Measurements from ENCODE around the gene GPR156.

Gene GPR156

DNA sequence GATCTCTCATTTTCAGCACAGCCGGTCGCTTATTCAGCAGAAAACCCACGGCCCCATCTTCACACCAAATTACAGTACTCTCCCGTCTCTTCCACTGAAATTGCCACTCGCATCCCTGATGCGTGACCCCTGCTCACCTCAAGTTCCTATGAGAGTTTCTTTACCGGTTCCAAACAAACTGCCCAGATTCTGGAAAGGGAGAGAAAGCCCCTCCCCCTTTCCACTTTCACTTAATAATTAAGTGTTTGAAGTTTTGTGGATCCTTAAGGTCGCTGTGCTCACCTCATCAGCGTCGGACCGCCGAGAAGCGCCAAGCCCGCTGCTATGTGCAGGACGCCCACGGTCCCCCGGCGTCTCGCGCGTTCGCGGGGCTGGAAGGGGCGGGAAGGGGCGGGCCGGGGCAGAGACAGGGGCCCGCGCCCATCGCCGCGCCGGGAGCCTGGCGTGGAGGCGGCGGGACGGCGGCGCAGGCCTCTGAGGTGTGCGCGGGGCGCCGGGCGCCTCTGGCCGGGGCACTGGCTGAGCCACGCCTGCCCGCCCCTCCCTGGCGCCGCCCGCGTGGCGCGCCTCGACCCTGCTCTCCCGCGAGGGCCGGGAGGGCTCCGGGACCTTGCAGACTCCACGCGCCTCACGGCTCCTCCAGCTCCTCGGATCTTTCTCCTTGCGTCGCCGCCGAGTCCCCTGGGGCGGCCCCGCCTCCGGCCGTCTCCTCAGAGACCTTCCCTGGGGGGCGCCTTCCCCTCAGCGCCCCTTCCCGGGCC lies at the start of gene GPR156:
Gene GPR156, minus strand, starts transcription at position 476 of the 761 bp plus-strand sequence. CDS start 41,124 bp downstream, outside the sequence.
- no peak for DNase-seq (ENCODE audit: low read depth)

DNA sequence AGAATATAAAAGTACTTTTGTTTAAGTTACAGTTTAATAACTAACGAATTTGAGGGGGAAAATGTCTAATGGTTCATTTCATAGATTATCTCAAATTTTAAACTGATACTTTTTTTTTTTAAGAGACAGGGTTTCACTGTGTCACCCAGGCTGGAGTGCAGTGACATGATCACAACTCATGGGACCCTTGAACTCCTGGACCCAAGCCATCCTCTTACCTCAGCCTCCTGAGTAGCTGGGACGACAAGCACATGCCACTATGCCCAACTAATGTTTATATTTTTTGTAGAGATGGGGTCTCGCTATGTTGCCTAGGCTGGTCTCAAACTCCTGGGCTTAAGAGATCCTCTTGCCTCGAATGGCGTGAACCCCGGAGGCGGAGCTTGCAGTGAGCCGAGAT lies 47.6 kb upstream of the GPR156 start:
- DNase-seq (ENCODE audit: low read depth), result no peak

- DNase-seq (ENCODE audit: low read depth), result peak; percentile 31
Measured at GRCh38 chr3:120331076-120331475, 46.1 kb upstream of the GPR156 start.

DNA sequence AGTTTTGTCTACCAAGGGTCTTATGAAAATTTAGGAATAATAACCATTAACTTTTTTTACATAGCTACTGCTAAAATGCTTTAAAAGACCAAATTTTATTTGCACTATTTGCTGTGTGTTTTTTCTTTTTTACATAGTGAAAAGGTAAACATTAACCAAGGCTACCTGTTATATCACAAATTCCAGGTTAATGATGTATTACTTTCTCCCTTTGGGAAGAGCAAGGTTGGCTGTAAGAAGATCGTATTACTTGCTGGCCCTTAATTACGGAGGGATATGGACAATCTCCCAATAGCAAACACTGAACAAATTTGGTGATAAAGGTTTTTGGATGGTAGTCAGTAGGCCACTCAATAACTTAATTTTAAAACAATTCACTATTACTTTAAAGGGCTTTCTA lies 41.8 kb upstream of the GPR156 start:
- no peak for DNase-seq (ENCODE audit: low read depth)

- DNase-seq (ENCODE audit: low read depth), result peak; percentile 41
Measured at GRCh38 chr3:120324190-120324589, 39.2 kb upstream of the GPR156 start.

GRCh38 chr3:120323761-120324160 lies 38.7 kb upstream of the GPR156 start:
- peak; percentile 26 for DNase-seq (ENCODE audit: low read depth)

GRCh38 chr3:120311863-120312794 lies 27.1 kb upstream of the GPR156 start:
- DNase-seq (ENCODE audit: low read depth), result no peak

- no peak for DNase-seq (ENCODE audit: low read depth)
Measured at GRCh38 chr3:120306519-120307455, 21.8 kb upstream of the GPR156 start.

- no peak for DNase-seq (ENCODE audit: low read depth)
Measured at GRCh38 chr3:120304616-120305015, 19.6 kb upstream of the GPR156 start.

GRCh38 chr3:120302361-120302760 lies 17.3 kb upstream of the GPR156 start:
- DNase-seq (ENCODE audit: low read depth), result no peak

- DNase-seq (ENCODE audit: low read depth), result no peak
Measured at GRCh38 chr3:120300971-120301370, 15.9 kb upstream of the GPR156 start.

GRCh38 chr3:120299403-120299802 lies 14.4 kb upstream of the GPR156 start:
- no peak for DNase-seq (ENCODE audit: low read depth)

DNA sequence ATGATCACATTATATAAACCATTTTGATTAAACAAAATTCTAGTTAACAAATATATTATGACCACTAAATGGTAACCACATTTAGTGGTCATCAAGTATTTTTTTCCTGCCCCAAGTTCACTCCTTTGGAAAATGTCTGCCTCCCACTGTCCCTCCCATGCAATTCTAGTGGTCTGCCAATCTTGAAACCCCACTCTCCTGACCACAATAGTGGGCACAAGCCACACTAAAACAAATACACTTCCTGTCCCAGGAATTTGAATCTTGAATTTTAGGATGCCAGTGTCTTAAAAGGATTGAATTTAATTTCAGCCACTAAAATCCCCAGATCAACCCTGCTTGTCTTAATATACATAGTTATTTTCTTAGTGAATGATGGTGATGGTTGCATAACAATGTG lies 14.0 kb upstream of the GPR156 start:
- no peak for DNase-seq (ENCODE audit: low read depth)

DNA sequence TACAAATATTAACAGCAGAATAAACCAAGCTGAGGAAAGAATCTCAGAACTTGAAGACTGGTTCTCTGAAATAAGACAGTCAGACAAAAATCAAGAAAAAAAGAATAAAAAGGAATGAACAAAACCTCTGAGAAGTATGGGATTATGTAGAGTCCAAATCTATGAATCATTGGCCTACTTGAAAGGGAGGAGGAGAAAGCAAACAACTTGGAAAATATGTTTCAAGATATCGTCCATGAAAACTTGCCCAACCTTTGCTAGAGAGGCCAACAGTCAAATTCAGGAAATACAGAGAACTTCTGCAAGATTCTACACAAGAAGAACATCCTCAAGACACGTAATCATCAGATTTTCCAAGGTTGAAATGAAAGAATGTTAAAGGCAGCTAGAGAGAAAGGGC lies 6.5 kb upstream of the GPR156 start:
- DNase-seq (ENCODE audit: low read depth), result peak; percentile 67

- no peak for DNase-seq (ENCODE audit: low read depth)
Measured at GRCh38 chr3:120289636-120290035, 4.6 kb upstream of the GPR156 start.

DNA sequence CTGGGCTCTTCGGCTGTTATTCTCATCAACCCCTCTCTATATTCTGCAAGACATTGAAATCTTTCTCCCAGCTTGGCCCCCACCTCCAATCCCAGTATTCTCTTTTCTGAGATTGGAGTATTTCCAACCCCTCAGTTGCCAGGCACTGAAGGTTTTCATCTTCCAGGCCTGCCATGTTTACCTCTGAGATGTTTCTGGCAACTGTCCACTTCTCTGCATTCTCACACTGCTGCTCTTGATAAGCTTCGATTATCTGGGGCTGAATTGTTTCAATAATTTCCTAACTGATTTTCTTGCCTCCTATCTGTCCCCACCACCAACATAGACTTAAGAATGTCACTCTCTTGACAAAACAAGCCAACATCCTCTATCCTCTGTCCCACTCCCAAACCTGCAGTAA lies 1.4 kb upstream of the GPR156 start:
- DNase-seq (ENCODE audit: low read depth), result no peak

- no peak for DNase-seq (ENCODE audit: low read depth)
Measured at GRCh38 chr3:120285508-120285841, 453 bp upstream of the GPR156 start.

DNA sequence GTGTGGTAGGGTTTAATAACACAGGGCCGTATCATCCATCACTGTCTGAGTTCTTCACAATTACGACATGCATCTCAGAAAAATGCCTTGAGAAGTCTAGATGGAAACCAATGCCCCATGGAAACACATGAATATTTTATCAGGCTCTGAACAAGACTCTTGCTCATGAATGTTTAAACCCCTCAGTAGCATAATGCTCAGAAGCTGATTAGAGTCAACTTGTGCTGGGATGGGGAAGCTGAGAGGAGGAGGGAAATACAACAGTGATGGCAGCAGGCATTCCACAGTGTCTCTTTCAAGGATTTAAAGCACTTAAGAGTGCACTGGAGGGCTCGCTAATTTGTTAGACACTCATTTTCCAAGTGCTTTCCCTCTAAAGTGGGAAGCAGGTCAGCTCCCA lies 3.8 kb downstream of the GPR156 start:
- DNase-seq (ENCODE audit: low read depth), result no peak

- DNase-seq (ENCODE audit: low read depth), result no peak
Measured at GRCh38 chr3:120280566-120280965, 4.5 kb downstream of the GPR156 start.

- no peak for DNase-seq (ENCODE audit: low read depth)
Measured at GRCh38 chr3:120280026-120280425, 5.0 kb downstream of the GPR156 start.

GRCh38 chr3:120276767-120277166 lies 8.3 kb downstream of the GPR156 start:
- no peak for DNase-seq (ENCODE audit: low read depth)

DNA sequence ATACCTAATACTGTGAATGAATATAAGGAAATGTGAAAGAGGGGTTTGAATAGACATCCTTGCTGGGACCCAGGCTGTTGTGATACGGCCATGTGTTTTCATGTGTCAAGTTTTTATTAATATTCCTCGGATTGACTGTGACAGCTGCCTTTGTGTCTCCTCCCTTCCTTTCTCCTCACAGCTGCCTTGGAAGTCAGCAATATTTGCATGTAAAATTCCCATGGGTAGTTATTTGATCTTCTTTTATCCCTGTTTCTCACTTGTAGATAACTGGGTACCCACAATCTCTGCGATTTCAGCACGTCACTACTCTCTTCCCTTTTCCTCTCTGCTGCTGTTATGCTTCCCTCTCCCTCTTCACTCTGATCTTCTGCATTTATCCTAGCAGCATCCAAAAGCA lies 9.4 kb downstream of the GPR156 start:
- DNase-seq (ENCODE audit: low read depth), result no peak

Measured in iris pigment epithelial cell (primary cell).